GM18526 (cell line): ENCODE measurements around the gene KLK12.

Source experiments
- POLR2A ChIP-seq: IDR thresholded peaks from 3 replicates; pipeline ENCODE4 v1.6.1; 2011; ENCODE audit not compliant: insufficient read length; ENCODE audit errors: extremely low read depth

Gene KLK12

GRCh38 chr19:51027873-51028272, 6.9 kb downstream of the KLK12 start:
- no peak for TF ChIP-seq POLR2A

GRCh38 chr19:51027126-51027806, 7.5 kb downstream of the KLK12 start:
- TF ChIP-seq POLR2A: no peak

- TF ChIP-seq POLR2A: no peak
Measured at GRCh38 chr19:51026554-51026831, 8.3 kb downstream of the KLK12 start, which contains the start of gene KLK11. TSS of gene KLK11 (minus strand) at chr19:51026616. CDS start at chr19:51025631, 985 bp downstream.

GRCh38 chr19:51025809-51026553, 8.8 kb downstream of the KLK12 start:
- no peak for TF ChIP-seq POLR2A

GRCh38 chr19:51025401-51025800, 9.4 kb downstream of the KLK12 start:
- no peak for TF ChIP-seq POLR2A

- TF ChIP-seq POLR2A: no peak
Measured at GRCh38 chr19:51024924-51025323, 9.9 kb downstream of the KLK12 start.

- TF ChIP-seq POLR2A: no peak
Measured at GRCh38 chr19:51023946-51024345, 10.9 kb downstream of the KLK12 start.

- no peak for TF ChIP-seq POLR2A
Measured at GRCh38 chr19:51022526-51022925, 12.3 kb downstream of the KLK12 start.

- no peak for TF ChIP-seq POLR2A
Measured at GRCh38 chr19:51020988-51021651, 13.7 kb downstream of the KLK12 start.

GRCh38 chr19:51019544-51019925, 15.3 kb downstream of the KLK12 start, which contains the start of gene KLK10:
TSS of gene KLK10 (minus strand) at chr19:51019709. CDS start at chr19:51019130, 579 bp downstream.
- TF ChIP-seq POLR2A: no peak

GRCh38 chr19:51018745-51019543, 15.9 kb downstream of the KLK12 start:
- no peak for TF ChIP-seq POLR2A

- TF ChIP-seq POLR2A: no peak
Measured at GRCh38 chr19:51016798-51017683, 17.8 kb downstream of the KLK12 start.

- no peak for TF ChIP-seq POLR2A
Measured at GRCh38 chr19:51015691-51016267, 19.0 kb downstream of the KLK12 start.

GRCh38 chr19:51014242-51014641, 20.6 kb downstream of the KLK12 start:
- TF ChIP-seq POLR2A: no peak
